ENCODE results near the gene MMP19.

DNA sequence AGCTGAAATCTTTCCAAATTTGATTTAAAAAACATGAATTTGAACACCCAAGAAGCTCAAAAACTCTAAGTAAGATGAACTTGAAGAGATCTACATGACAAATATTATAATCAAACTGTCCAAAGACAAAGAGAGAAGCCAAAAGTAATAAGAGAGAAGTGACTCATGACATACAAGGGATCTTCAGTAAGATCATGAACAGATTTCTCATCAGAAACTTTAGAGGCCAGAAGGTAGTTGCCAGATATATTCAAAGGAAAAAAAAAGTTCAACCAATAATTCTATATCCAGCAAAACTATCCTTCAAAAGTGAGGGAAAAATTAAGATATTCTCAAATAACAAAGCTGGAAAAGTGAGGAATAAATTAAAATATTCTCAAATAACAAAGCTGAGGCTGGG, 35.1 kb upstream of the MMP19 start:
- no peak for TF ChIP-seq POLR2AphosphoS5 (IDR thresholded peaks at IDR 0.05; ENCODE audit: borderline replicate concordance, low read depth, low read length)
- TF ChIP-seq EZH2 (IDR thresholded peaks at IDR 0.05), result no peak
- no peak for TF ChIP-seq FOXP2 (optimal IDR thresholded peaks at IDR 0.05; ENCODE audit: control extremely low read depth, extremely low read length, insufficient read depth)
